ENCODE data around the gene AK6. TPM values are rescaled to one million over a fixed set of nuclear protein-coding genes. Genes with fewer than 3 reads are reported as not detected.

Gene AK6
- total RNA-seq, 2 donors from 2014 or later, result 32.6 to 54.2 TPM

DNA sequence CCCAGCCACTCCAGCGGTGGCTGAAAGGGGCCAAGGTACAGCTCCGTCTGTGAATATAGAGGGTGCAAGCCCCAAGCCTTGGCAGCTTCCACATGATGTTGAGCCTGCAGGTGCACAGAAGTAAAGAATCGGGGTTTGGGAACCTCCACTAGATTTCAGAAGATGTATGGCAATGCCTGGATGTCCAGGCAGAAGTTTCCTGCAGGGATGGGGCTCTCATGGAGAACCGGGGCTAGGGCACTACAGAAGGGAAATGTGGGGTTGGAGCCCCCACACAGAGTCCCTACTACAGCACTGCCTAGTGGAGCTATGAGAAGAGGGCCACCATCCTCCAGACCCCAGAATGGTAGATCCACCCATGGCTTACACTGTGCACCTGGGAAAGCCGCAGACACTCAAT, 59.9 kb downstream of the AK6 start:
- H3K27me3 ChIP-seq (ENCODE audit: control insufficient read depth, insufficient read depth, low read length, poor library complexity, severe bottlenecking), result no peaks in the 10 kb centered on the region
- H3K36me3 Mint-ChIP-seq (ENCODE audit: low read depth), result peaks cover 37% of the 10 kb centered on the region
- H3K27ac ChIP-seq (ENCODE audit: low read depth, low read length), result no peak overlapping the region
- peaks cover 7% of the 10 kb centered on the region for H3K4me1 ChIP-seq (ENCODE audit: control insufficient read depth, insufficient read depth, low read length)
- H3K9ac ChIP-seq (ENCODE audit: extremely low read depth, low read length, poor library complexity, severe bottlenecking), result no peak overlapping the region
- H3K9me3 ChIP-seq (ENCODE audit: control insufficient read depth, low read length), result peaks cover 22% of the 10 kb centered on the region
- H3K9me3 Mint-ChIP-seq, result peaks cover 22% of the 10 kb centered on the region
- 96 to 97% methylated on average over 5 of the region's 5 CpGs for whole genome bisulfite sequencing, 2 experiments (ENCODE audit: insufficient coverage in 1 of 2, insufficient read length in 1 of 2)
- no peak overlapping the region for H3K4me3 ChIP-seq (ENCODE audit: low read length)
- no peak overlapping the region for H3K27ac Mint-ChIP-seq
- peaks cover 7% of the 10 kb centered on the region for H3K36me3 ChIP-seq (ENCODE audit: control insufficient read depth, insufficient read depth, low read length)
- TF ChIP-seq, protein P1, sequence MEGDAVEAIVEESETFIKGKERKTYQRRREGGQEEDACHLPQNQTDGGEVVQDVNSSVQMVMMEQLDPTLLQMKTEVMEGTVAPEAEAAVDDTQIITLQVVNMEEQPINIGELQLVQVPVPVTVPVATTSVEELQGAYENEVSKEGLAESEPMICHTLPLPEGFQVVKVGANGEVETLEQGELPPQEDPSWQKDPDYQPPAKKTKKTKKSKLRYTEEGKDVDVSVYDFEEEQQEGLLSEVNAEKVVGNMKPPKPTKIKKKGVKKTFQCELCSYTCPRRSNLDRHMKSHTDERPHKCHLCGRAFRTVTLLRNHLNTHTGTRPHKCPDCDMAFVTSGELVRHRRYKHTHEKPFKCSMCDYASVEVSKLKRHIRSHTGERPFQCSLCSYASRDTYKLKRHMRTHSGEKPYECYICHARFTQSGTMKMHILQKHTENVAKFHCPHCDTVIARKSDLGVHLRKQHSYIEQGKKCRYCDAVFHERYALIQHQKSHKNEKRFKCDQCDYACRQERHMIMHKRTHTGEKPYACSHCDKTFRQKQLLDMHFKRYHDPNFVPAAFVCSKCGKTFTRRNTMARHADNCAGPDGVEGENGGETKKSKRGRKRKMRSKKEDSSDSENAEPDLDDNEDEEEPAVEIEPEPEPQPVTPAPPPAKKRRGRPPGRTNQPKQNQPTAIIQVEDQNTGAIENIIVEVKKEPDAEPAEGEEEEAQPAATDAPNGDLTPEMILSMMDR (conservative IDR thresholded peaks at IDR 0.05), result no peak
- H3K4me3 Mint-ChIP-seq, result no peak overlapping the region
- H3K4me1 Mint-ChIP-seq, result peaks cover 15% of the 10 kb centered on the region
- no peak for DNase-seq
- H3K27me3 Mint-ChIP-seq (ENCODE audit: insufficient read depth), result no peaks in the 10 kb centered on the region

DNA sequence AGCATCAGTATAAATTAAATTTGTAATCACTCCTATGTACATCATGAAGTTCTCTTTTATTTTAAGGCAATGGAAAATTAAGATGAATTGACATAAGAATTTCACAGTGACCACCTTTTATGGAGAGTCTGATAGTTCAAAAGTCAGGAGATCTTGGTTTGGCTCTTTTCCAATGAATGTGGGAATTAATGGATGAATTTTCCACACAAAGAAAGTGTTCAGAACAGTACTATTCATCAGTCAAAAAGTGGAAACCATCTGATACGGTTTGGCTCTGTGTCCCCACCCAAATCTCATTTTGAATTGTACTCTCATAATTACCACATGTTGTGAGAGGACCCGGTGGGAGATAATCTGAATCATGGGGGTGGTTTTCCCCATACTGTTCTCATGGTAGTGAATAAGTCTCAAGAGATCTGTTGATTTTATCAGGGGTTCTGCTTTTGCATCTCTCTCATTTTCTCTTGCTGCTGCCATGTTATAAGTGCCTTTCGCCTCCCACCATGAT, 61.2 kb downstream of the AK6 start:
- Histone ChIP-seq H3K9me3 (ENCODE audit: control insufficient read depth, low read length) (peaks cover 22% of the 10 kb centered on the region), H3K4me3 (ENCODE audit: low read length) (no peak overlapping the region), H3K27me3 (ENCODE audit: control insufficient read depth, insufficient read depth, low read length, poor library complexity, severe bottlenecking) (no peaks in the 10 kb centered on the region), H3K4me1 (ENCODE audit: control insufficient read depth, insufficient read depth, low read length) (peaks cover 7% of the 10 kb centered on the region), H3K9ac (ENCODE audit: extremely low read depth, low read length, poor library complexity, severe bottlenecking) (no peak overlapping the region), H3K36me3 (ENCODE audit: control insufficient read depth, insufficient read depth, low read length) (peaks cover 7% of the 10 kb centered on the region), H3K27ac (ENCODE audit: low read depth, low read length) (no peak overlapping the region)
- Mint-ChIP-seq H3K9me3 (peaks cover 22% of the 10 kb centered on the region), H3K4me3 (no peak overlapping the region), H3K27ac (no peak overlapping the region), H3K27me3 (ENCODE audit: insufficient read depth) (no peaks in the 10 kb centered on the region), H3K4me1 (peaks cover 13% of the 10 kb centered on the region), H3K36me3 (ENCODE audit: low read depth) (peaks cover 37% of the 10 kb centered on the region)
- TF ChIP-seq, protein P1 (conservative IDR thresholded peaks at IDR 0.05), result no peak
- no peak for DNase-seq
- 82 to 87% methylated on average over 2 to 3 of the region's 3 CpGs for WGBS, 2 experiments (ENCODE audit: insufficient coverage in 1 of 2, insufficient read length in 1 of 2)

DNA sequence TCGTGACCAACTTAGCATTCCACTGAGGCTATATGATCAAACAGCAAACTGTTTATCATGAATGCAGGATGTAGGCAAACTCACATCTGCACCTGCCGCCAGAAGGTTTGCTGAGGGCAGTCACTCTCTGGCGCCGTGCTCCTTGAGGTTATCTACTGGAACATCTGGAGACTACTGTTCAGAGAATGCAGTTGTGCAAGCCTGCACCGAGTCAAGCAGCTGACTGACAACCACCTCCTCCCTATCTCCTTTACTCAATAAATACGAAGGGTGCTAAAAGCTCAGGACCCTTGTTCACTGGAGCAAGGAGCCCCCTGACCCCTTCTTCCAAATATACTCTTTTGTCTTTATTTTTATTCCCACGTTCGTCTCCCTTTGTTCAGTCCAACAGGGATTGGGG, 63.8 kb downstream of the AK6 start:
- no peak overlapping the region for H3K27ac Mint-ChIP-seq
- Histone ChIP-seq H3K4me3 (ENCODE audit: low read length) (no peak overlapping the region), H3K9me3 (ENCODE audit: control insufficient read depth, low read length) (peaks cover 16% of the 10 kb centered on the region), H3K27me3 (ENCODE audit: control insufficient read depth, insufficient read depth, low read length, poor library complexity, severe bottlenecking) (no peaks in the 10 kb centered on the region), H3K27ac (ENCODE audit: low read depth, low read length) (no peak overlapping the region), H3K4me1 (ENCODE audit: control insufficient read depth, insufficient read depth, low read length) (no peaks in the 10 kb centered on the region), H3K36me3 (ENCODE audit: control insufficient read depth, insufficient read depth, low read length) (peaks cover 7% of the 10 kb centered on the region), H3K9ac (ENCODE audit: extremely low read depth, low read length, poor library complexity, severe bottlenecking) (no peak overlapping the region)
- H3K27me3 Mint-ChIP-seq (ENCODE audit: insufficient read depth), result no peaks in the 10 kb centered on the region
- no peak for DNase-seq
- H3K36me3 Mint-ChIP-seq (ENCODE audit: low read depth), result peaks cover 33% of the 10 kb centered on the region
- 93 to 94% methylated on average over 8 of the region's 8 CpGs for WGBS, 2 experiments (ENCODE audit: insufficient coverage in 1 of 2, insufficient read length in 1 of 2)
- H3K4me3 Mint-ChIP-seq, result no peak overlapping the region
- H3K9me3 Mint-ChIP-seq, result peaks cover 22% of the 10 kb centered on the region
- H3K4me1 Mint-ChIP-seq, result peaks cover 2% of the 10 kb centered on the region
- TF ChIP-seq, protein P1 (conservative IDR thresholded peaks at IDR 0.05), result no peak

Other genes with a start within 250 kb of the AK6 start
- gene CCNB1, start 202.4 kb downstream of the AK6 start, total RNA-seq, result 100 to 1,000 TPM; 196 to 260 TPM
- 10 to 100 TPM; 43.7 to 87.6 TPM for gene CENPH, start 179.9 kb downstream of the AK6 start, total RNA-seq
- gene CDK7, start 134.6 kb downstream of the AK6 start, total RNA-seq, result 10 to 100 TPM; 49.7 to 52.0 TPM
- 1 to 10 TPM in 1 of 2 donors, under 1 TPM in 1; 0.38 to 7.3 TPM for gene CCDC125, start 36.7 kb downstream of the AK6 start, total RNA-seq
- gene TAF9, start within 50 bp of the AK6 start, total RNA-seq, result 10 to 100 TPM; 69.5 to 74.3 TPM
- 10 to 100 TPM; 30.1 to 40.0 TPM for gene RAD17, start 298 bp upstream of the AK6 start, total RNA-seq
- 10 to 100 TPM; 30.5 to 38.0 TPM for gene MARVELD2, start 45.6 kb upstream of the AK6 start, total RNA-seq
- gene OCLN, start 123.3 kb upstream of the AK6 start, total RNA-seq, result 100 to 1,000 TPM; 117 to 124 TPM
- 10 to 100 TPM; 47.9 to 48.5 TPM for gene GTF2H2C, start 190.7 kb upstream of the AK6 start, total RNA-seq